Endothelial cell of umbilical vein (primary cell): Measurements from ENCODE around the gene SEC61A1. TPM values are rescaled to one million over a fixed set of nuclear protein-coding genes. Genes with fewer than 3 reads are reported as not detected.

ENCODE experiments used
- BruUV-seq: library from RNA; stranded (reverse); fragments of 400-500 nt; replicated peaks from 2 replicates; lab custom pipeline; 2021; lab: Mats Ljungman, UMichigan
- CTCF ChIA-PET: fragments of 300-600, 350-600 bp; sonication (Branson Sonifier 250); formaldehyde crosslinking; loops from one replicate; lab custom pipeline; 2021; ENCODE audit warnings: antibody characterized with exemption, inconsistent platforms; lab: Charles Lee
- POLR2A ChIA-PET: fragments of 300-600, 350-600 bp; sonication (Branson Sonifier 250); formaldehyde crosslinking; loops from one replicate; lab custom pipeline; 2021; ENCODE audit warnings: antibody characterized with exemption, inconsistent platforms; lab: Charles Lee
- DNase-seq: peaks from one replicate; pipeline ENCODE4 v3.0.0-alpha.2; 2011; ENCODE audit warnings: low read depth, low spot score
- FAIRE-seq: peaks from 2 replicates; lab custom pipeline; 2011; peaks lifted over from hg19 to GRCh38; lab: Jason Lieb, UNC
- H2AFZ ChIP-seq: 2 replicates; pipeline ENCODE4 v1.6.0; 2012; ENCODE audit warnings: low read depth, low read length, control low read depth, inconsistent platforms
- H3K27ac ChIP-seq: 2 replicates; pipeline ENCODE4 v1.5.1; 2011; ENCODE audit warnings: low read depth, mild to moderate bottlenecking, control low read depth, low read length, moderate library complexity; ENCODE audit not compliant: insufficient read depth
- H3K27me3 ChIP-seq, 2 experiments: 2 replicates each; pipeline versions ENCODE4 v1.6.0 to v1.6.1; 2011; ENCODE audit warnings: low read length in 2 of 2, mixed read lengths in 1 of 2; ENCODE audit not compliant: control insufficient read depth in 2 of 2, insufficient read depth in 2 of 2
- H3K36me3 ChIP-seq, 2 experiments: 2 replicates in 1 of 2; 3 replicates in 1 of 2; pipeline ENCODE4 v1.5.1; 2011; ENCODE audit warnings: low read length in 2 of 2, mild to moderate bottlenecking in 1 of 2, moderate library complexity in 1 of 2; ENCODE audit not compliant: control insufficient read depth in 2 of 2, insufficient read depth in 2 of 2; ENCODE audit errors: extremely low read depth in 1 of 2
- H3K4me1 ChIP-seq: 3 replicates; pipeline ENCODE4 v1.5.1; 2011; ENCODE audit warnings: mild to moderate bottlenecking, low read length; ENCODE audit not compliant: control insufficient read depth, insufficient read depth; ENCODE audit errors: extremely low read depth
- H3K4me2 ChIP-seq: 2 replicates; pipeline ENCODE4 v1.6.1; 2011; ENCODE audit warnings: low read length, control low read depth, mixed read lengths; ENCODE audit not compliant: insufficient read depth
- H3K4me3 ChIP-seq, 3 experiments: fragments of 200-600 bp in 1 of 3; sonication (generic), shearing (Covaris generic) in 1 of 3; replicated peaks in 1 of 3; 2 replicates each; pipeline ENCODE4 v1.5.1; 2011 to 2016; ENCODE audit warnings: control low read depth in 3 of 3, low read length in 3 of 3, mild to moderate bottlenecking in 2 of 3, inconsistent platforms in 1 of 3, low read depth in 1 of 3, moderate library complexity in 1 of 3; ENCODE audit not compliant: insufficient read depth in 1 of 3
- H3K79me2 ChIP-seq: 2 replicates; pipeline ENCODE4 v1.6.0; 2012; ENCODE audit warnings: low read length, inconsistent platforms; ENCODE audit not compliant: control insufficient read depth, insufficient read depth
- H3K9ac ChIP-seq: replicated peaks from 2 replicates; pipeline ENCODE3; 2011; ENCODE audit warnings: low read length, control low read depth; ENCODE audit not compliant: insufficient read depth; ENCODE audit errors: extremely low read depth
- H3K9me1 ChIP-seq: replicated peaks from 3 replicates; pipeline ENCODE4 v1.6.0; 2011; ENCODE audit warnings: mild to moderate bottlenecking, low read length; ENCODE audit not compliant: control insufficient read depth, insufficient read depth; ENCODE audit errors: extremely low read depth
- H3K9me3 ChIP-seq: replicated peaks from 2 replicates; pipeline ENCODE4 v1.5.1; 2012; ENCODE audit warnings: low read length, inconsistent platforms; ENCODE audit not compliant: control insufficient read depth, insufficient read depth
- H4K20me1 ChIP-seq: replicated peaks from 2 replicates; pipeline ENCODE3; 2011; ENCODE audit warnings: mild to moderate bottlenecking, low read length; ENCODE audit not compliant: control insufficient read depth, insufficient read depth; ENCODE audit errors: extremely low read depth
- CTCF ChIP-seq, 2 donors: IDR thresholded peaks; 1 replicate in 1 of 2; 2 replicates in 1 of 2; pipeline ENCODE4 v1.5.1; 2011; ENCODE audit warnings: low read length in 2 of 2, mild to moderate bottlenecking in 2 of 2, moderate library complexity in 2 of 2, control low read depth in 1 of 2, inconsistent platforms in 1 of 2, low read depth in 1 of 2; ENCODE audit not compliant: insufficient read depth in 1 of 2; ENCODE audit errors: extremely low read depth in 1 of 2
- EZH2 ChIP-seq: IDR thresholded peaks from 2 replicates; pipeline ENCODE4 v1.6.1; 2012; ENCODE audit warnings: borderline replicate concordance, low read depth, mild to moderate bottlenecking, moderate library complexity, low read length, inconsistent platforms; ENCODE audit not compliant: severe bottlenecking
- FOS ChIP-seq: IDR thresholded peaks from 2 replicates; pipeline ENCODE4 v1.6.1; 2011; ENCODE audit warnings: mild to moderate bottlenecking, low read length, moderate library complexity, borderline replicate concordance; ENCODE audit not compliant: insufficient read depth
- GATA2 ChIP-seq: IDR thresholded peaks from 2 replicates; pipeline ENCODE4 v1.7.0; 2011; ENCODE audit warnings: low read depth, mild to moderate bottlenecking, moderate library complexity, mixed read lengths, low read length; ENCODE audit not compliant: insufficient read length, insufficient read depth
- JUN ChIP-seq: IDR thresholded peaks from 2 replicates; pipeline ENCODE4 v1.6.1; 2011; ENCODE audit warnings: borderline replicate concordance, low read depth; ENCODE audit not compliant: insufficient read length, insufficient read depth
- MAX ChIP-seq: IDR thresholded peaks from 2 replicates; pipeline ENCODE4 v1.6.1; 2011; ENCODE audit not compliant: insufficient read depth, insufficient read length
- MYC ChIP-seq: IDR thresholded peaks from one replicate; pipeline ENCODE4 v1.6.1; 2011; ENCODE audit warnings: mild to moderate bottlenecking, low read depth, low read length
- POLR2A ChIP-seq: IDR thresholded peaks from 2 replicates; pipeline ENCODE4 v1.6.1; 2012; ENCODE audit warnings: low read depth, mild to moderate bottlenecking, control low read depth, low read length
- POLR2AphosphoS5 ChIP-seq: IDR thresholded peaks from 2 replicates; pipeline ENCODE4 v1.6.1; 2012; ENCODE audit warnings: low read depth, mild to moderate bottlenecking, control low read depth, low read length, moderate library complexity; ENCODE audit not compliant: insufficient read depth
- dilution Hi-C: fragments of 300-500 bp; cut with MboI; formaldehyde crosslinking; loops from one replicate; pipeline ENCODE4 v1.15.0; 2019; ENCODE audit warnings: low sequenced_read_pairs; ENCODE audit not compliant: extremely low pct_ligation_motif_present
- intact Hi-C: fragments of 100-400 bp; cut with micrococcal nuclease; formaldehyde crosslinking; loops from one replicate; pipeline ENCODE4 v1.10.0; 2022
- polyA plus RNA-seq, 4 experiments: library from polyadenylated mRNA; depleted of rRNA in 3 of 4; stranded (reverse) in 3 of 4; unstranded in 1 of 4; fragments of >200 nt; gene quantifications; 2 replicates each; pipeline versions ENCODE4 v1.2.1 to v1.2.3, GENCODE V29; 2011 to 2012; ENCODE audit warnings: missing spikeins in 1 of 4
- total RNA-seq: library from RNA; stranded (reverse); gene quantifications from 2 replicates; pipeline ENCODE4 v1.2.3, GENCODE V29; 2021

Gene SEC61A1
- total and polyA plus RNA-seq, 2 donors (not counting 3 experiments of a cell fraction or from before 2014, with no cell fraction given) = 307 to 312 TPM

GRCh38 chr3:128098234-128098633 is 46.0 kb downstream of the SEC61A1 start:
- FAIRE-seq (no peak), DNase-seq (no peak)
- Histone ChIP-seq H3K36me3 (peaks cover 2 to 22% of the 10 kb centered on the region in 2 experiments), H3K4me1 (peaks cover 17% of the 10 kb centered on the region), H3K4me3 (no peak overlapping the region), H3K79me2 (peaks cover 3% of the 10 kb centered on the region), H2AFZ (no peak overlapping the region), H3K4me2 (no peak overlapping the region), H3K9ac (no peak overlapping the region), H3K27me3 (no peaks in the 10 kb centered on the region), H4K20me1 (no peaks in the 10 kb centered on the region), H3K9me3 (no peaks in the 10 kb centered on the region), H3K27ac (no peak overlapping the region), H3K9me1 (no peaks in the 10 kb centered on the region)
- CTCF ChIA-PET = interaction anchor here (0.7 to 8.6 kb wide), 2 partner anchors 12 to 35 kb away, joined by 3 to 273 read pairs; no protein-coding TSS in a partner anchor
- TF ChIP-seq GATA2 (no peak), MYC (no peak), EZH2 (no peak), POLR2AphosphoS5 (no peak), CTCF (IDR thresholded peaks at IDR 0.05; ENCODE audit: extremely low read depth in 1 of 2, insufficient read depth in 1 of 2, low read depth in 1 of 2, low read length in 2 of 2) (no peak), MAX (no peak), JUN (no peak), POLR2A (no peak), FOS (no peak)
- POLR2A ChIA-PET = no interaction called here
- intact Hi-C loops = loop anchor here (5.0 to 10.0 kb wide), 2 partner anchors 227 to 394 kb away; partner anchors contain the start of gene GATA2
- dilution Hi-C loops = no loop called here
- BruUV-seq = no TSS peak
